ENCODE measurements around the gene CAMK2D.

DNA sequence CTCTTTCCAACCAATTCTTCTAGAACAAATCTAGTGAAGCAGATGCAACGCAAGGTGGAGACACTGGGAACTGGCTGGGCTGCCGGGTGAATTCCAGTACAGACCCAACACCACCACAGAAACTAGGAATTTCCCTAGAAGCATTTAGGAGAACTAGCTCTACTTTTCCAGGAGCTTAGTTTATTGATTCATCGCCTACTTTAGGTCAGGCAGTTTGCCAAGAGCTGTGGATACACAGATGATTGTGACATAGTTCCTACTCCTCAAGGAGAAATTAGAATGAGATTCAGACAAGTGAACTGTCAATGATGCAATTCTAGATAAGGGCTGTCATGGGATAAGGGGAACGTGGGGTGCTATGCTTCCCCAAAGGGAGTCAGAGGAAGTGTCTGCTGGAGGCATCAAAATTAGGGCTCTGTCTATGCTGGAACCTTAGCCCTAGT, 350.0 kb downstream of the CAMK2D start:
- TF ChIP-seq, protein P1, sequence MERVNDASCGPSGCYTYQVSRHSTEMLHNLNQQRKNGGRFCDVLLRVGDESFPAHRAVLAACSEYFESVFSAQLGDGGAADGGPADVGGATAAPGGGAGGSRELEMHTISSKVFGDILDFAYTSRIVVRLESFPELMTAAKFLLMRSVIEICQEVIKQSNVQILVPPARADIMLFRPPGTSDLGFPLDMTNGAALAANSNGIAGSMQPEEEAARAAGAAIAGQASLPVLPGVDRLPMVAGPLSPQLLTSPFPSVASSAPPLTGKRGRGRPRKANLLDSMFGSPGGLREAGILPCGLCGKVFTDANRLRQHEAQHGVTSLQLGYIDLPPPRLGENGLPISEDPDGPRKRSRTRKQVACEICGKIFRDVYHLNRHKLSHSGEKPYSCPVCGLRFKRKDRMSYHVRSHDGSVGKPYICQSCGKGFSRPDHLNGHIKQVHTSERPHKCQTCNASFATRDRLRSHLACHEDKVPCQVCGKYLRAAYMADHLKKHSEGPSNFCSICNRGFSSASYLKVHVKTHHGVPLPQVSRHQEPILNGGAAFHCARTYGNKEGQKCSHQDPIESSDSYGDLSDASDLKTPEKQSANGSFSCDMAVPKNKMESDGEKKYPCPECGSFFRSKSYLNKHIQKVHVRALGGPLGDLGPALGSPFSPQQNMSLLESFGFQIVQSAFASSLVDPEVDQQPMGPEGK (CRISPR knock-in tag; IDR thresholded peaks at IDR 0.05; ENCODE audit: borderline replicate concordance), result no peak
- TF ChIP-seq, protein P2, sequence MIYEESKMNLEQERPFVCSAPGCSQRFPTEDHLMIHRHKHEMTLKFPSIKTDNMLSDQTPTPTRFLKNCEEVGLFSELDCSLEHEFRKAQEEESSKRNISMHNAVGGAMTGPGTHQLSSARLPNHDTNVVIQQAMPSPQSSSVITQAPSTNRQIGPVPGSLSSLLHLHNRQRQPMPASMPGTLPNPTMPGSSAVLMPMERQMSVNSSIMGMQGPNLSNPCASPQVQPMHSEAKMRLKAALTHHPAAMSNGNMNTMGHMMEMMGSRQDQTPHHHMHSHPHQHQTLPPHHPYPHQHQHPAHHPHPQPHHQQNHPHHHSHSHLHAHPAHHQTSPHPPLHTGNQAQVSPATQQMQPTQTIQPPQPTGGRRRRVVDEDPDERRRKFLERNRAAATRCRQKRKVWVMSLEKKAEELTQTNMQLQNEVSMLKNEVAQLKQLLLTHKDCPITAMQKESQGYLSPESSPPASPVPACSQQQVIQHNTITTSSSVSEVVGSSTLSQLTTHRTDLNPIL (CRISPR knock-in tag; IDR thresholded peaks at IDR 0.05; ENCODE audit: low read depth), result no peak
- TF ChIP-seq ZNF8 (CRISPR knock-in tag; IDR thresholded peaks at IDR 0.05), result no peak
- TF ChIP-seq ISL1 (CRISPR knock-in tag; IDR thresholded peaks at IDR 0.05), result peak; percentile 28
- TF ChIP-seq RARB (CRISPR knock-in tag; IDR thresholded peaks at IDR 0.05), result no peak
- no peak for TF ChIP-seq ZNF565 (CRISPR knock-in tag; conservative IDR thresholded peaks at IDR 0.05; ENCODE audit: low read depth)
- TF ChIP-seq ZFP30 (CRISPR knock-in tag; IDR thresholded peaks at IDR 0.05), result no peak
- no peak for TF ChIP-seq TCF4 (CRISPR knock-in tag; IDR thresholded peaks at IDR 0.05; ENCODE audit: borderline replicate concordance)
- TF ChIP-seq SNAI2 (CRISPR knock-in tag; IDR thresholded peaks at IDR 0.05), result no peak
- TF ChIP-seq ZC3H10 (CRISPR knock-in tag; IDR thresholded peaks at IDR 0.05), result no peak
